Transverse colon (tissue), 4 donors: ENCODE results near the gene RASSF10.

Source experiments
- EP300 ChIP-seq: sonication (generic); formaldehyde crosslinking; IDR thresholded peaks from one replicate; pipeline ENCODE4 v1.6.1; 2017; ENCODE audit warnings: antibody characterized with exemption, low read depth
- POLR2A ChIP-seq: fragments of 450-650 bp; IDR thresholded peaks from one replicate; pipeline ENCODE4 v1.6.1; 2016; ENCODE audit warnings: antibody characterized with exemption, mild to moderate bottlenecking, moderate library complexity
- POLR2AphosphoS5 ChIP-seq, 3 donors: sonication (generic); formaldehyde crosslinking; IDR thresholded peaks; one replicate each; pipeline ENCODE4 v1.6.1; 2016; ENCODE audit warnings: antibody characterized with exemption in 3 of 3
- TF ChIP-seq, protein P1 (sequence below), 5 experiments: fragments of 200-600 bp in 3 of 5; fragments of 450-650 bp in 2 of 5; sonication (generic) in 3 of 5; IDR thresholded peaks; 1 replicate in 2 of 5; 2 replicates in 3 of 5; pipeline ENCODE4 v1.5.1; 2016 to 2017; ENCODE audit warnings: antibody characterized with exemption in 5 of 5, inconsistent platforms in 3 of 5, mild to moderate bottlenecking in 2 of 5, moderate library complexity in 1 of 5

GRCh38 chr11:12998336-12998735, 10.8 kb upstream of the RASSF10 start:
- TF ChIP-seq POLR2AphosphoS5 (IDR thresholded peaks at IDR 0.05): no peak
- TF ChIP-seq, protein P1, sequence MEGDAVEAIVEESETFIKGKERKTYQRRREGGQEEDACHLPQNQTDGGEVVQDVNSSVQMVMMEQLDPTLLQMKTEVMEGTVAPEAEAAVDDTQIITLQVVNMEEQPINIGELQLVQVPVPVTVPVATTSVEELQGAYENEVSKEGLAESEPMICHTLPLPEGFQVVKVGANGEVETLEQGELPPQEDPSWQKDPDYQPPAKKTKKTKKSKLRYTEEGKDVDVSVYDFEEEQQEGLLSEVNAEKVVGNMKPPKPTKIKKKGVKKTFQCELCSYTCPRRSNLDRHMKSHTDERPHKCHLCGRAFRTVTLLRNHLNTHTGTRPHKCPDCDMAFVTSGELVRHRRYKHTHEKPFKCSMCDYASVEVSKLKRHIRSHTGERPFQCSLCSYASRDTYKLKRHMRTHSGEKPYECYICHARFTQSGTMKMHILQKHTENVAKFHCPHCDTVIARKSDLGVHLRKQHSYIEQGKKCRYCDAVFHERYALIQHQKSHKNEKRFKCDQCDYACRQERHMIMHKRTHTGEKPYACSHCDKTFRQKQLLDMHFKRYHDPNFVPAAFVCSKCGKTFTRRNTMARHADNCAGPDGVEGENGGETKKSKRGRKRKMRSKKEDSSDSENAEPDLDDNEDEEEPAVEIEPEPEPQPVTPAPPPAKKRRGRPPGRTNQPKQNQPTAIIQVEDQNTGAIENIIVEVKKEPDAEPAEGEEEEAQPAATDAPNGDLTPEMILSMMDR (IDR thresholded peaks at IDR 0.05): no peak
- TF ChIP-seq EP300: no peak
- no peak for TF ChIP-seq POLR2A
